Lung (tissue), 12 donors: ENCODE data around the gene MED13L. TPM values are rescaled to one million over a fixed set of nuclear protein-coding genes. Genes with fewer than 3 reads are reported as not detected.

ENCODE experiments used
- ATAC-seq: fragments of 200-7000 bp; cut with Tn5 transposase; one replicate; pipeline ENCODE4 v1.9.1; 2020; ENCODE audit warnings: moderate number of reproducible peaks; ENCODE audit not compliant: insufficient read depth, low FRiP score
- DNase-seq, 3 donors: peaks; one replicate each; pipeline ENCODE4 v3.0.0-alpha.2; 2013 to 2017
- H3K27ac ChIP-seq, 2 donors: one replicate each; pipeline ENCODE4 v1.5.1; 2013; ENCODE audit warnings: mild to moderate bottlenecking in 2 of 2, moderate library complexity in 2 of 2, control low read depth in 1 of 2, inconsistent platforms in 1 of 2, low read depth in 1 of 2, low read length in 1 of 2
- H3K27me3 ChIP-seq, 3 donors: one replicate each; pipeline ENCODE4 v1.5.1; 2013; ENCODE audit warnings: low read length in 2 of 3; ENCODE audit not compliant: control insufficient read depth in 3 of 3, insufficient read depth in 3 of 3
- H3K36me3 ChIP-seq, 4 donors: one replicate each; pipeline ENCODE4 v1.5.1; 2013; ENCODE audit warnings: low read length in 4 of 4, mild to moderate bottlenecking in 1 of 4, moderate library complexity in 1 of 4; ENCODE audit not compliant: control insufficient read depth in 4 of 4, insufficient read depth in 4 of 4
- H3K4me1 ChIP-seq, 5 donors: one replicate each; pipeline ENCODE4 v1.5.1; 2013; ENCODE audit warnings: low read length in 5 of 5, mild to moderate bottlenecking in 2 of 5, moderate library complexity in 1 of 5; ENCODE audit not compliant: control insufficient read depth in 5 of 5, insufficient read depth in 5 of 5
- H3K4me3 ChIP-seq: one replicate; pipeline ENCODE4 v1.5.1; 2013; ENCODE audit warnings: mild to moderate bottlenecking, control low read depth, moderate library complexity
- H3K9ac ChIP-seq, 2 donors: one replicate each; pipeline ENCODE4 v1.5.1; 2013; ENCODE audit warnings: low read length in 2 of 2, control low read depth in 1 of 2; ENCODE audit not compliant: insufficient read depth in 1 of 2
- H3K9me3 ChIP-seq, 4 donors: one replicate each; pipeline ENCODE4 v1.5.1; 2013; ENCODE audit warnings: low read length in 3 of 4, mild to moderate bottlenecking in 1 of 4, moderate library complexity in 1 of 4; ENCODE audit not compliant: control insufficient read depth in 4 of 4, insufficient read depth in 3 of 4
- WGBS, 2 donors: extraction: QIAGEN DNeasy Blood & Tissue Kit; methylation state at CpG; one replicate each; pipeline ENCODE4 v1.1.7; 2013; 5-methylcytosine and 5-hydroxymethylcytosine counted together
- polyA plus RNA-seq, 2 donors: library from polyadenylated mRNA; stranded (reverse); fragments of 200-250 nt; gene quantifications; one replicate each; pipeline ENCODE4 v1.2.1, GENCODE V29; 2013
- total RNA-seq, 2 donors: library from RNA; depleted of rRNA in 1 of 2; stranded (reverse); fragments of >200 nt in 1 of 2; gene quantifications; one replicate each; pipeline ENCODE4 v1.2.1, GENCODE V29; 2014 to 2021
- TF ChIP-seq, protein P1 (sequence below): IDR thresholded peaks from 2 replicates; pipeline ENCODE4 v1.5.1; 2012; ENCODE audit warnings: mild to moderate bottlenecking; ENCODE audit errors: control extremely low read depth, extremely low read depth
- donor health status: control.
- donor health status: control.
- donor health status: Bipolar disorder and iron deficiency.
- donor health status: healthy.
- donor health status: DM: yes; HTN: yes; CAD: no.

MED13L gene
- total and polyA plus RNA-seq, 4 donors: 18.2 to 329 (median 71.4) TPM

DNA sequence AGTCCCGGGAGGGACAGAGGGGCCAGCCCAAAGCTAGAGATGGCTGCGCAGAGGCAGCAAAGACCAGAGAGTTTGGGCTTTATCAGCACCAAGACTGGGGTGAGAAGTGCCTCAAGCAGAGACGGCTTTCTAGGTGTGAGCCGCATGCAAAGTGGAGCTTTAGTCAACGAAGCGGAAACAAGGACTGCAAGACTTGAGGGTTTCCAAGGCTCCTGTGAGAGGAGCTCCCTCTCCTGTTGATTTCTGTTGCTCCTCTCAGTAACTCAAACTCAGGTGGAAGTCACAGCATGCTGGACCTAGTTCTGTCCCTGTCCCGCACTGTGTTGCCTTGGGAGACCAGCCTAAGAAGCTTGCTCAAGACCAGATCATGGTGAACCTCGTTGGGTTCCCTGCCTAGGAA, 327.8 kb downstream of the MED13L start:
- TF ChIP-seq, protein P1, sequence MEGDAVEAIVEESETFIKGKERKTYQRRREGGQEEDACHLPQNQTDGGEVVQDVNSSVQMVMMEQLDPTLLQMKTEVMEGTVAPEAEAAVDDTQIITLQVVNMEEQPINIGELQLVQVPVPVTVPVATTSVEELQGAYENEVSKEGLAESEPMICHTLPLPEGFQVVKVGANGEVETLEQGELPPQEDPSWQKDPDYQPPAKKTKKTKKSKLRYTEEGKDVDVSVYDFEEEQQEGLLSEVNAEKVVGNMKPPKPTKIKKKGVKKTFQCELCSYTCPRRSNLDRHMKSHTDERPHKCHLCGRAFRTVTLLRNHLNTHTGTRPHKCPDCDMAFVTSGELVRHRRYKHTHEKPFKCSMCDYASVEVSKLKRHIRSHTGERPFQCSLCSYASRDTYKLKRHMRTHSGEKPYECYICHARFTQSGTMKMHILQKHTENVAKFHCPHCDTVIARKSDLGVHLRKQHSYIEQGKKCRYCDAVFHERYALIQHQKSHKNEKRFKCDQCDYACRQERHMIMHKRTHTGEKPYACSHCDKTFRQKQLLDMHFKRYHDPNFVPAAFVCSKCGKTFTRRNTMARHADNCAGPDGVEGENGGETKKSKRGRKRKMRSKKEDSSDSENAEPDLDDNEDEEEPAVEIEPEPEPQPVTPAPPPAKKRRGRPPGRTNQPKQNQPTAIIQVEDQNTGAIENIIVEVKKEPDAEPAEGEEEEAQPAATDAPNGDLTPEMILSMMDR: no peak

DNA sequence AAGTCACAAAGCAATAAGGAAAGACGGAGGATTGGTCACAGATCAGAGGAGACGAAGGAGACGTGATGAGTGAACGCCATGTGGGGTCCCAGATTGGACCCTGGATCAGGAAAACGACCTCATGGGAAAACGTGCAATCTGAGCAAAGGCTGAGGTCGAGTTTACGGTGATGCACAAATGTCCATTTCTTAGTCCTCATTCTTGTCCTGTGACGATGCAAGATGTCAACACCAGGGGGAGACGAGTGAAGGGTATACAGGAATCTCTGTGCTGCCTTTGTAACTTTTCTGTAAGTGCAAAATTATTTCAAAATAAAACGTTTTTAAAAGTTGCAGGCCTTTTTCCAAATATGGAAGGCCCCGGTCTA, 329.8 kb downstream of the MED13L start:
- H3K4me3 ChIP-seq: no peak overlapping the region
- ATAC-seq (no peak), DNase-seq (no peak)
- H3K9ac ChIP-seq: no peak overlapping the region
- no peaks in the 10 kb centered on the region for H3K27me3 ChIP-seq
- H3K36me3 ChIP-seq: peaks cover 0 to 4% (median 1%) of the 10 kb centered on the region in 4 donors
- no peak overlapping the region for H3K27ac ChIP-seq
- no peaks in the 10 kb centered on the region for H3K9me3 ChIP-seq
- peaks cover 0 to 32% (median 11%) of the 10 kb centered on the region in 5 donors for H3K4me1 ChIP-seq
- WGBS, 2 donors: 80 to 81% methylated on average over 12 of the region's 12 CpGs
- TF ChIP-seq, protein P1: no peak

More for the DNA sequence above, 327.8 kb downstream of the MED13L start:
- 88 to 94% methylated on average over 8 of the region's 8 CpGs for WGBS, 2 donors
- H3K27me3 ChIP-seq: no peaks in the 10 kb centered on the region
- H3K9ac ChIP-seq: no peak overlapping the region
- no peaks in the 10 kb centered on the region for H3K9me3 ChIP-seq
- peaks cover 0 to 4% (median 1%) of the 10 kb centered on the region in 4 donors for H3K36me3 ChIP-seq
- DNase-seq: no peak
- peaks cover 0 to 24% (median 11%) of the 10 kb centered on the region in 5 donors for H3K4me1 ChIP-seq
- H3K4me3 ChIP-seq: no peak overlapping the region
- no peak for ATAC-seq
- H3K27ac ChIP-seq: no peak overlapping the region

DNA sequence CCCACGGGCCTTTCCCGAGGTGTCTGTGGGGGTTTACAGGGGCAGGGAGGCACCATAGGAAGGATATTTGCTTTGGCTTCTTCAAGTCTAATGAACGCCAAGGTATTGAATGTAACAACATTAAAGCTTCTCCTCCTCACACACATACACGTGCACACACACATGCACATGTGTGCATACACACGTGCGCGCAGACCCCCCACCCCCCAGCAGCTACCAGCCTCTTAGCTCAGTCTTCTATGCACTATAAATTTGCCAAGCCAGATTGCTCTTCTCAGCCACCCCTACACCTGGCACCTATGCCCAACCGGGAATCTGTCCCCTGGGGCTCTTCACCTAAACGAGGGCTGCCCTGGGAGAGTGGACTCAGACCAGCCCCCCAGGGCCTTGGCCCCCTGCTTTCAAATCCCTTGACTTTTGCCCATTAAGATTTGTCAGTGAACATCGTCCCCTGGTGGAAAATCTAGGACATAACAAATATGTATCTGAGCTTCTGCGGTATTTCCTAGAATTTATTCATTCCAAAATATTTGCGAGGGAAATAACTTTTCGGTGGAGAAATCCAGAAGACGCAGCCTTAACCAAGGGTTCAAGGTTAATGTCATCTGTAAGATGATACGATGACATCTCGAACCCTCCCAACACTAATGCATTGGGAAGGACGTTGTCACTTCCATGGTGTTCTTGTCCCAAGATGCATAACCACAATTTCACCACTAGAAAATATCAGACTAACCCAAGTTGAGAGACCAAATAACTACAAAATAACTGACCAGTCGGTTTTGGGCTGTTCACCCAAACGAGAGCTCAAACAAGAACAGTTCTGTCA, 330.4 kb downstream of the MED13L start:
- Histone ChIP-seq H3K4me1 (peaks cover 0 to 32% (median 11%) of the 10 kb centered on the region in 5 donors), H3K9ac (no peak overlapping the region), H3K27ac (no peak overlapping the region), H3K4me3 (no peak overlapping the region), H3K9me3 (no peaks in the 10 kb centered on the region), H3K27me3 (no peaks in the 10 kb centered on the region), H3K36me3 (peaks cover 0 to 4% (median 1%) of the 10 kb centered on the region in 4 donors)
- ATAC-seq (no peak), DNase-seq (peak in 1 of 3 donors; percentile 25)
- WGBS, 2 donors: 85 to 86% methylated on average over 19 of the region's 19 CpGs
- TF ChIP-seq, protein P1: no peak
